Epithelial cell of proximal tubule (primary cell): ENCODE data around the gene GRAMD1A. TPM values are rescaled to one million over a fixed set of nuclear protein-coding genes. Genes with fewer than 3 reads are reported as not detected.

Experiments
- DNase-seq: peaks from one replicate; pipeline ENCODE4 v3.0.0-alpha.2; 2011; ENCODE audit warnings: low read depth
- H3K4me3 ChIP-seq: 2 replicates; pipeline ENCODE4 v1.5.1; 2011; ENCODE audit warnings: low read depth, mild to moderate bottlenecking, low read length
- total RNA-seq: library from RNA; depleted of rRNA; stranded (reverse); fragments of >200 nt; gene quantifications from 2 replicates; pipeline ENCODE4 v1.2.3, GENCODE V29; 2015
- TF ChIP-seq, protein P1 (sequence below): conservative IDR thresholded peaks from 2 replicates; pipeline ENCODE4 v1.5.1; 2012; ENCODE audit warnings: low read depth, mild to moderate bottlenecking, low read length

Gene GRAMD1A
- total RNA-seq, 1 donor from 2014 or later, result 67.7 TPM

DNA sequence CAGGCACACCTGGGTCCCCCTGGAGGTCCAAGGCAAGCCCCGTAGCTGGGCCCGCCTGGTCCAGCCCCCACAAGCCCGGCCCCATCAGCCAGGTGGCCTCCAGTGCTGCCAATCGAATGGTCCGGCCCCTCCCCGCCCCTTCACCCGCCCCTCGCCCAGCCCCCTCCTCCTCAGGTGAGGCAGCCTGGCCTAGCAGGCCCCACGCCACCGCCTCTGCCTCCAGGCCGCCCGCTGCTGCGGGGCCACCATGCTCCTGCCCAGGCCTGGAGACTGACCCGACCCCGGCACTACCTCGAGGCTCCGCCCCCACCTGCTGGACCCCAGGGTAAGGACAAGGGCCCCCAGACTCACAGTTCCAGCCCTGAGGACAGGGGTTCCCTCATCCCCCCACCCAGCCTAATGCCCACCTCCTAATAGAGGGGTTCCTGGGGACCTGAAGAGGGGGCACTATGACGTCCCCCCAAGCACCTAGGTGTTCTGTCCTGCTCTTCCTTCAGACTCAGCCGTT is 41.5 kb downstream of the GRAMD1A start, which contains the start of gene HPN:
Gene HPN (plus strand): TSS at position 174 of the 508 bp plus-strand sequence. CDS start 786 bp downstream, outside the sequence.
- H3K4me3 ChIP-seq, result peak within 1 kb of the TSS; percentile 69
- TF ChIP-seq, protein P1, sequence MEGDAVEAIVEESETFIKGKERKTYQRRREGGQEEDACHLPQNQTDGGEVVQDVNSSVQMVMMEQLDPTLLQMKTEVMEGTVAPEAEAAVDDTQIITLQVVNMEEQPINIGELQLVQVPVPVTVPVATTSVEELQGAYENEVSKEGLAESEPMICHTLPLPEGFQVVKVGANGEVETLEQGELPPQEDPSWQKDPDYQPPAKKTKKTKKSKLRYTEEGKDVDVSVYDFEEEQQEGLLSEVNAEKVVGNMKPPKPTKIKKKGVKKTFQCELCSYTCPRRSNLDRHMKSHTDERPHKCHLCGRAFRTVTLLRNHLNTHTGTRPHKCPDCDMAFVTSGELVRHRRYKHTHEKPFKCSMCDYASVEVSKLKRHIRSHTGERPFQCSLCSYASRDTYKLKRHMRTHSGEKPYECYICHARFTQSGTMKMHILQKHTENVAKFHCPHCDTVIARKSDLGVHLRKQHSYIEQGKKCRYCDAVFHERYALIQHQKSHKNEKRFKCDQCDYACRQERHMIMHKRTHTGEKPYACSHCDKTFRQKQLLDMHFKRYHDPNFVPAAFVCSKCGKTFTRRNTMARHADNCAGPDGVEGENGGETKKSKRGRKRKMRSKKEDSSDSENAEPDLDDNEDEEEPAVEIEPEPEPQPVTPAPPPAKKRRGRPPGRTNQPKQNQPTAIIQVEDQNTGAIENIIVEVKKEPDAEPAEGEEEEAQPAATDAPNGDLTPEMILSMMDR, result no peak
- no peak for DNase-seq

DNA sequence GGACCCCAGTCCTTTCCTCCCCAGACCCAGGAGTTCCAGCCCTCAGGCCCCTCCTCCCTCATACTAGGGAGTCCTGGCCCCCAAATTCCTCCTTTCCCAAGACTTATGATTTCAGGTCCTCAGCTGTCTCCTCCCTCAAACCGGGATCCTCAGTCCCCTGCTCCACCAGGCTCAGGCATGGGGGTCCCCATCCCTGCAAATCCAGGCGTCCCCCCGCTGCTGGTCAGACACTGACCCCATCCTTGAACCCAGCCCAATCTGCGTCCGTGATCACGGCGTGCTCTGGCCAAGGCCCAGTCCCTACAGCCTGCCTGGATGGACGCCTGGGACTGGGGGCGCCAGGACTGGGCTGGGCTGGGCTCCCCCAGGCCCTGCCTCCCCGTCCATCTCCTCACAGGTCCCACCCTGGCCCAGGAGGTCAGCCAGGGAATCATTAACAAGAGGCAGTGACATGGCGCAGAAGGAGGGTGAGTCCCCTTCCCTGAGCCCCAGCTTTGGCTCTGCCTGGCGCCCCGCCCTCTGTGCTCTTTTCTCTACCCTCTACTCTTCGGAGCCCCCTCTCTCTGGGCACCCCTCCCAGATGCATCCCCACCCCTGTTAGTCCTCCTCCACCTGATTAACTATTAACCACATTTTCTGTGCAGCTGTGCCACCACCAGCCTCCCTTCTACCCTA is 42.1 kb downstream of the GRAMD1A start:
- DNase-seq, result no peak
- peak overlapping the region; percentile 69 for H3K4me3 ChIP-seq
- TF ChIP-seq, protein P1, result no peak

DNA sequence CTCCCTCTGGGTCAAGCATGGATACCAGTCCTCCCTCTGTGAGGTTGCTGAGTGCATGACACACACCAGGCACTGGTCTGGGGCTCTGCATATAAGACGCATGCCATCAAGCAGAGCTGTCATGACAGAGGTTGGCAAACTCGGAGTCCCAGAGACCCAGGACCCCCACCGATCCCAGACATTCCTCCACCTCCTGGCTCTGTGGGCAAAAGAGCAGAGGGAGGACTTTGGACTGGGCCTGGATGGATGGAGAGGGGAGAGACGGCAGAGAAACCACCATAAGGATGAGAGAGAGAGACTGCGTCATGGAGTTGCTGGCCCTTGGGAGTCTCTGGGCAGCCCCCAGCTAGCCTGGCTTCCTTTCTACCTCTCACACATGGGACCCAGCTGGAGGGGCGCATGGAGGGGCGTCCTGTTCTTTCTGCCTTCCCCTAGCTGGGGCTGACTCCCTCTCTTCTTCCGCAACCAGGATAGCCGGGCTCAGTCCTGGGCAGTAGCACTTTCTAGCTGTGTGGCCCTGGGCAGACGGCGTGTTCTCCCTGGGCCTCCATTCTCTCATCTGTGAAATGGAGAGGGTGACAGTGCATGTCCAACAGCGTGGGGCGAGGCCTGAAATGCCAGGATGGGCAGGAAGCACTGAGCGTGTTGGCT is 43.0 kb downstream of the GRAMD1A start:
- no peak for DNase-seq
- TF ChIP-seq, protein P1, result no peak

DNA sequence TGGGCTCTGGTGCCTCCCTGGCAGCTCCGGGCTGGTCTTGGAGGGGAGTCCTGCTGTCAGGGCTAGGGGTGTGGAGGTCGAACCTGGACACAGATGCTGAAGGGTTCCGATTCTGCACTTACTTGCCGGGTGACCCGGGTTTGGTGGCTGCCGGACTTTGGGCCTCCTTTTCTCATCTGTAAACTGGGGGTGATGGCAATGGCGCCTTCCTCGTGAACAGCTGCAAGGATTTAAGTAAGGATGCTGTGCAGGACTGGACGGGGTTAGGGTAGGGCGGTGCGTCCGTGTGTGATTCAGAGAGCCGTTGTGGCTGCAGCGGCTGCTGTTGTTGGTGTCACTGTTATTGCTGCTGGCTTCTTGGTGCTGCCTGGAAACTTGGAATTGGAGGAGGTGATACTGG is 43.8 kb downstream of the GRAMD1A start:
- peak overlapping the region; percentile 69 for H3K4me3 ChIP-seq
- no peak for DNase-seq
- TF ChIP-seq, protein P1, result no peak

More for the DNA sequence above, 43.0 kb downstream of the GRAMD1A start:
- H3K4me3 ChIP-seq, result peak overlapping the region; percentile 69

DNA sequence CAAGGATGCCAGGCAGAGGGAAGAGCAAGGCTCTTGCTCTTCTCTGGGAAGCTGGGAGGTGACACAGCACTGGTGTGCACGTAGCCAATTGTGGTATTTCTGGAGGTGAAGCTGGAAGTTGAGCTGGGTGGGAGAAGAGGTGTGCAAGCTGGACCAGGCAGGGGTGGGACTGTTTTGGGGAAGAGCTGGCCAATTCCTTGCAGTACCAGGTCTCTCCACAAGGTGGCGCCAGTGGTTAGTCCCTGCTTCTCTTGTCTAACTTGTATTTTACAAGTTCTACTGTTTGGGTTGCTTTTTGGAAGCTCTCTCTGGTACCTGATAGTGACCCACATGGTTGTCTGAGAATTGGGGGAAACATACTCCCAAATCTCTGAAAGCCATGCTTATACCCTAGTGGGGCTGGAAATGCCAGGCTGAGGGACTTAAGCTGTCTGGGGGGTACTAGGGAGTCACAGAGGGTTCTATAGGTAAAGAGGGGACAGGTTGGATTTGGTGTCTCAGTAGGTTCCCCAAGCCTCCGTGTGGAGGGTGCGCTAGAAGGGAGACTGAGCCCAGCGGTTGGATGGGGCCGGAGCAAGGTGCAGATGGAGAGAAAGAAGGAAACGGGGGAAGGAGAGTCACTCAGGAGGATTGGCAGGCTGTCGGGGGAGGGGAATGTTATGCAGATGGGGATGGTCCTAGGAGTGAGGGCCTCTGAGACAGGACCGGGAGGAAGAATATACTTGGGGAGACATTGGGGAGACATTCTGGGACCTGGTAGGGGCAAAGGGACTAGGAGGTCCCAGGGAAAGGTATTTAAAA is 44.4 kb downstream of the GRAMD1A start:
- no peak for DNase-seq
- TF ChIP-seq, protein P1, result peak; percentile 99
- peak overlapping the region; percentile 69 for H3K4me3 ChIP-seq

DNA sequence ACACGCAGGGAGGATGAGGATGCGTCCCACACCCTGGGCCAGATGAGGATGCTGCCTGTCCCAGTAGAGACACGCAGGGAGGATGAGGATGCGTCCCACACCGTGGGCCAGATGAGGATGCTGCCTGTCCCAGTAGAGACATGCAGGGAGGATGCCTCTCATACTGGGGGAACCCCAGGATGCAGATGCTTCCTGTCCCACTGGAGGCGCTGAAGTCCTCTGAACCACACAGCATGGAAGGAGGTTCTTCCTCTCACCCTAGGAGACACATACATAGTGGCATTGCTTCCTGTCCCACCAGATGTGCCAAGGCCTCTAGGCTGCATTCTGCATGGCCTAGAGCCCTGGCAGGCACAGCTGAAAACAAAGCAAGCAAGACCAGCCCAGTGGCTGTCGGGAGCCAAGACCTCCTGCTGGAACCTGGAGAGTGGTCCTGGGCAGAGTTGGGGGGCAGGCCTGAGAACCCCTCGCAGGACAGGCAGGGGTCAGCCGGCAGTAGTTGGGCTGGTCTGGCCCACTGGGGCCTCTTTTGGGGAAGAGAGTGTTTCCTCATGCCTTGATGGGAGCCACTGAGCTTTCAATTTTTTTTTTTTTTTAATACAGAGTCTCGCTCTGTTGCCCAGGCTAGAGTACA is 45.7 kb downstream of the GRAMD1A start:
- H3K4me3 ChIP-seq, result no peak overlapping the region
- TF ChIP-seq, protein P1, result peak; percentile 18
- DNase-seq, result no peak
